ENCODE measurements around the gene FGG. TPM values are rescaled to one million over a fixed set of nuclear protein-coding genes. Genes with fewer than 3 reads are reported as not detected.

FGG gene
- total RNA-seq, 2 donors from 2014 or later: not detected

GRCh38 chr4:154622598-154622997, 10.1 kb upstream of the FGG start:
- peak; percentile 54 for ATAC-seq
- peaks cover 4% of the 10 kb centered on the region for H3K36me3 Mint-ChIP-seq (ENCODE audit: low read depth)
- no peak overlapping the region for H3K27ac Mint-ChIP-seq
- DNase-seq: no peak
- H3K4me3 Mint-ChIP-seq: no peak overlapping the region
- no peaks in the 10 kb centered on the region for H3K9me3 ChIP-seq (ENCODE audit: control insufficient read depth, low read length, poor library complexity, severe bottlenecking)
- peaks cover 3% of the 10 kb centered on the region for H3K4me1 Mint-ChIP-seq
- peaks cover 37% of the 10 kb centered on the region for H3K27me3 Mint-ChIP-seq

GRCh38 chr4:154620111-154620510, 7.7 kb upstream of the FGG start:
- H3K9me3 ChIP-seq (ENCODE audit: control insufficient read depth, low read length, poor library complexity, severe bottlenecking): no peaks in the 10 kb centered on the region
- H3K27me3 Mint-ChIP-seq: peaks cover 29% of the 10 kb centered on the region
- no peak overlapping the region for H3K27ac Mint-ChIP-seq
- ATAC-seq (no peak), DNase-seq (no peak)
- H3K36me3 Mint-ChIP-seq (ENCODE audit: low read depth): no peaks in the 10 kb centered on the region
- H3K4me1 Mint-ChIP-seq: peaks cover 8% of the 10 kb centered on the region
- no peak overlapping the region for H3K4me3 Mint-ChIP-seq

- no peaks in the 10 kb centered on the region for H3K36me3 Mint-ChIP-seq (ENCODE audit: low read depth)
- H3K9me3 ChIP-seq (ENCODE audit: control insufficient read depth, low read length, poor library complexity, severe bottlenecking): no peaks in the 10 kb centered on the region
- peaks cover 21% of the 10 kb centered on the region for H3K27me3 Mint-ChIP-seq
- H3K27ac Mint-ChIP-seq: no peak overlapping the region
- DNase-seq (no peak), ATAC-seq (peak; percentile 60)
- peaks cover 8% of the 10 kb centered on the region for H3K4me1 Mint-ChIP-seq
- no peak overlapping the region for H3K4me3 Mint-ChIP-seq
These were observed 6.4 kb upstream of the FGG start for GRCh38 chr4:154618708-154619315.

GRCh38 chr4:154617820-154618317, 5.4 kb upstream of the FGG start:
- no peaks in the 10 kb centered on the region for H3K36me3 Mint-ChIP-seq (ENCODE audit: low read depth)
- H3K9me3 ChIP-seq (ENCODE audit: control insufficient read depth, low read length, poor library complexity, severe bottlenecking): no peaks in the 10 kb centered on the region
- H3K27me3 Mint-ChIP-seq: peaks cover 25% of the 10 kb centered on the region
- H3K4me1 Mint-ChIP-seq: peaks cover 8% of the 10 kb centered on the region
- ATAC-seq (no peak), DNase-seq (no peak)
- no peak overlapping the region for H3K27ac Mint-ChIP-seq
- H3K4me3 Mint-ChIP-seq: no peak overlapping the region

- H3K4me1 Mint-ChIP-seq: peaks cover 8% of the 10 kb centered on the region
- no peaks in the 10 kb centered on the region for H3K36me3 Mint-ChIP-seq (ENCODE audit: low read depth)
- DNase-seq (no peak), ATAC-seq (no peak)
- H3K9me3 ChIP-seq (ENCODE audit: control insufficient read depth, low read length, poor library complexity, severe bottlenecking): no peaks in the 10 kb centered on the region
- H3K27ac Mint-ChIP-seq: peak overlapping the region; percentile 8
- no peak overlapping the region for H3K4me3 Mint-ChIP-seq
- H3K27me3 Mint-ChIP-seq: peaks cover 32% of the 10 kb centered on the region
These were observed 4.3 kb upstream of the FGG start for GRCh38 chr4:154616731-154617130.

GRCh38 chr4:154616287-154616686, 3.8 kb upstream of the FGG start:
- Mint-ChIP-seq H3K4me1 (peaks cover 5% of the 10 kb centered on the region), H3K27ac (no peak overlapping the region), H3K4me3 (no peak overlapping the region), H3K27me3 (peaks cover 27% of the 10 kb centered on the region), H3K36me3 (ENCODE audit: low read depth) (no peaks in the 10 kb centered on the region)
- ATAC-seq (no peak), DNase-seq (no peak)
- no peaks in the 10 kb centered on the region for H3K9me3 ChIP-seq (ENCODE audit: control insufficient read depth, low read length, poor library complexity, severe bottlenecking)

- Mint-ChIP-seq H3K27ac (no peak overlapping the region), H3K4me3 (no peak overlapping the region), H3K36me3 (ENCODE audit: low read depth) (no peaks in the 10 kb centered on the region), H3K4me1 (peaks cover 5% of the 10 kb centered on the region), H3K27me3 (peaks cover 26% of the 10 kb centered on the region)
- no peaks in the 10 kb centered on the region for H3K9me3 ChIP-seq (ENCODE audit: control insufficient read depth, low read length, poor library complexity, severe bottlenecking)
- DNase-seq (no peak), ATAC-seq (no peak)
These were observed 2.8 kb upstream of the FGG start for GRCh38 chr4:154615211-154615610.

GRCh38 chr4:154614306-154614705, 1.9 kb upstream of the FGG start:
- ATAC-seq (no peak), DNase-seq (no peak)
- Mint-ChIP-seq H3K36me3 (ENCODE audit: low read depth) (no peaks in the 10 kb centered on the region), H3K4me3 (no peak overlapping the region), H3K27ac (no peak overlapping the region), H3K27me3 (peaks cover 32% of the 10 kb centered on the region), H3K4me1 (peaks cover 5% of the 10 kb centered on the region)
- H3K9me3 ChIP-seq (ENCODE audit: control insufficient read depth, low read length, poor library complexity, severe bottlenecking): no peaks in the 10 kb centered on the region

GRCh38 chr4:154611833-154612232, 623 bp downstream of the FGG start:
- Mint-ChIP-seq H3K27ac (no peak overlapping the region), H3K4me3 (no peak overlapping the region), H3K36me3 (ENCODE audit: low read depth) (no peaks in the 10 kb centered on the region), H3K4me1 (peaks cover 2% of the 10 kb centered on the region), H3K27me3 (peaks cover 47% of the 10 kb centered on the region)
- ATAC-seq (no peak), DNase-seq (no peak)
- no peaks in the 10 kb centered on the region for H3K9me3 ChIP-seq (ENCODE audit: control insufficient read depth, low read length, poor library complexity, severe bottlenecking)

- H3K27ac Mint-ChIP-seq: no peak overlapping the region
- DNase-seq (no peak), ATAC-seq (no peak)
- H3K36me3 Mint-ChIP-seq (ENCODE audit: low read depth): no peaks in the 10 kb centered on the region
- no peaks in the 10 kb centered on the region for H3K4me1 Mint-ChIP-seq
- peaks cover 53% of the 10 kb centered on the region for H3K27me3 Mint-ChIP-seq
- no peaks in the 10 kb centered on the region for H3K9me3 ChIP-seq (ENCODE audit: control insufficient read depth, low read length, poor library complexity, severe bottlenecking)
- H3K4me3 Mint-ChIP-seq: no peak overlapping the region
These were observed 1.9 kb downstream of the FGG start for GRCh38 chr4:154610582-154610981.

GRCh38 chr4:154609532-154609931, 2.9 kb downstream of the FGG start:
- DNase-seq (no peak), ATAC-seq (no peak)
- H3K27me3 Mint-ChIP-seq: peaks cover 62% of the 10 kb centered on the region
- no peaks in the 10 kb centered on the region for H3K4me1 Mint-ChIP-seq
- no peak overlapping the region for H3K27ac Mint-ChIP-seq
- H3K36me3 Mint-ChIP-seq (ENCODE audit: low read depth): peaks cover 2% of the 10 kb centered on the region
- no peaks in the 10 kb centered on the region for H3K9me3 ChIP-seq (ENCODE audit: control insufficient read depth, low read length, poor library complexity, severe bottlenecking)
- H3K4me3 Mint-ChIP-seq: no peak overlapping the region

GRCh38 chr4:154608361-154609252, 3.8 kb downstream of the FGG start:
- peaks cover 2% of the 10 kb centered on the region for H3K36me3 Mint-ChIP-seq (ENCODE audit: low read depth)
- no peak overlapping the region for H3K4me3 Mint-ChIP-seq
- H3K27me3 Mint-ChIP-seq: peaks cover 62% of the 10 kb centered on the region
- DNase-seq (no peak), ATAC-seq (no peak)
- no peak overlapping the region for H3K27ac Mint-ChIP-seq
- H3K9me3 ChIP-seq (ENCODE audit: control insufficient read depth, low read length, poor library complexity, severe bottlenecking): no peaks in the 10 kb centered on the region
- H3K4me1 Mint-ChIP-seq: no peaks in the 10 kb centered on the region

GRCh38 chr4:154606728-154607723, 5.4 kb downstream of the FGG start:
- ATAC-seq (no peak), DNase-seq (no peak)
- no peaks in the 10 kb centered on the region for H3K4me1 Mint-ChIP-seq

More at GRCh38 chr4:154606728-154607723, 5.4 kb downstream of the FGG start:
- peaks cover 6% of the 10 kb centered on the region for H3K36me3 Mint-ChIP-seq (ENCODE audit: low read depth)
- no peaks in the 10 kb centered on the region for H3K9me3 ChIP-seq (ENCODE audit: control insufficient read depth, low read length, poor library complexity, severe bottlenecking)
- peaks cover 60% of the 10 kb centered on the region for H3K27me3 Mint-ChIP-seq
- H3K27ac Mint-ChIP-seq: no peak overlapping the region
- no peak overlapping the region for H3K4me3 Mint-ChIP-seq
